Muscle of arm (tissue), 12 donors: ENCODE data around the gene XPOT. TPM values are rescaled to one million over a fixed set of nuclear protein-coding genes. Genes with fewer than 3 reads are reported as not detected.

ENCODE experiments used
- DNase-seq: peaks from one replicate; pipeline ENCODE4 v3.0.0-alpha.2; 2013
- polyA plus RNA-seq, 12 donors: library from polyadenylated mRNA; unstranded; fragments of 120-200 nt; gene quantifications; one replicate each; pipeline ENCODE4 v1.2.1, GENCODE V29; 2013; ENCODE audit not compliant: insufficient read length in 12 of 12

The XPOT gene
- polyA plus RNA-seq, 12 donors: 30.7 to 59.9 (median 46.2) TPM; not detected in 1

- no peak for DNase-seq
Measured at GRCh38 chr12:64461634-64462414, 57.6 kb downstream of the XPOT start.

- DNase-seq: no peak
Measured at GRCh38 chr12:64466178-64466577, 62.0 kb downstream of the XPOT start.

GRCh38 chr12:64468966-64469365, 64.8 kb downstream of the XPOT start:
- DNase-seq: no peak

GRCh38 chr12:64469455-64470142, 65.4 kb downstream of the XPOT start:
- DNase-seq: peak; percentile 1

- no peak for DNase-seq
Measured at GRCh38 chr12:64470495-64470894, 66.3 kb downstream of the XPOT start.

- no peak for DNase-seq
Measured at GRCh38 chr12:64473176-64473575, 69.0 kb downstream of the XPOT start.

- no peak for DNase-seq
Measured at GRCh38 chr12:64475518-64475917, 71.3 kb downstream of the XPOT start.

GRCh38 chr12:64476844-64477243, 72.7 kb downstream of the XPOT start:
- no peak for DNase-seq

- DNase-seq: no peak
Measured at GRCh38 chr12:64478661-64479060, 74.5 kb downstream of the XPOT start.

GRCh38 chr12:64480148-64480547, 76.0 kb downstream of the XPOT start:
- DNase-seq: no peak

- DNase-seq: no peak
Measured at GRCh38 chr12:64486657-64487056, 82.5 kb downstream of the XPOT start.

- no peak for DNase-seq
Measured at GRCh38 chr12:64491718-64492117, 87.5 kb downstream of the XPOT start.

GRCh38 chr12:64493513-64493912, 89.3 kb downstream of the XPOT start:
- DNase-seq: no peak

GRCh38 chr12:64494998-64495729, 91.0 kb downstream of the XPOT start:
- no peak for DNase-seq

GRCh38 chr12:64496839-64497400, 92.7 kb downstream of the XPOT start:
- no peak for DNase-seq

- no peak for DNase-seq
Measured at GRCh38 chr12:64497484-64497883, 93.3 kb downstream of the XPOT start.

- no peak for DNase-seq
Measured at GRCh38 chr12:64497903-64498302, 93.7 kb downstream of the XPOT start.

GRCh38 chr12:64500394-64500793, 96.2 kb downstream of the XPOT start:
- DNase-seq: no peak
